Right atrium auricular region (tissue), 2 donors: ENCODE data around the gene COL1A1. TPM values are rescaled to one million over a fixed set of nuclear protein-coding genes. Genes with fewer than 3 reads are reported as not detected.

ENCODE experiments used
- DNase-seq: peaks from one replicate; pipeline ENCODE4 v3.0.0-alpha.2; 2019; ENCODE audit warnings: low spot score
- H3K27ac ChIP-seq, 2 donors: fragments of 200-600 bp; sonication (generic); 1 replicate in 1 of 2; 2 replicates in 1 of 2; pipeline ENCODE4 v1.5.1; 2016 to 2019
- H3K27me3 ChIP-seq, 2 donors: fragments of 200-600 bp; sonication (generic); one replicate each; pipeline versions ENCODE4 v1.5.1 to v1.6.0; 2017 to 2019
- H3K36me3 ChIP-seq: fragments of 200-600 bp; sonication (generic); one replicate; pipeline ENCODE4 v1.5.1; 2016
- H3K4me1 ChIP-seq, 2 donors: fragments of 200-600 bp; sonication (generic); one replicate each; pipeline versions ENCODE4 v1.5.1 to v1.6.0; 2017 to 2019
- H3K4me3 ChIP-seq, 2 donors: fragments of 200-600 bp; sonication (generic); 1 replicate in 1 of 2; 2 replicates in 1 of 2; pipeline ENCODE4 v1.5.1; 2017 to 2019; ENCODE audit warnings: mild to moderate bottlenecking in 1 of 2, moderate library complexity in 1 of 2
- H3K9me3 ChIP-seq, 2 donors: fragments of 200-600 bp; sonication (generic); one replicate each; pipeline ENCODE4 v1.5.1; 2019
- total RNA-seq, 2 donors: library from RNA; depleted of rRNA; stranded (reverse); fragments of >200 nt; gene quantifications; one replicate each; pipeline ENCODE4 v1.1.0, GENCODE V29; 2016
- TF ChIP-seq, protein P1 (sequence below), 2 donors: fragments of 200-600 bp; sonication (generic); IDR thresholded peaks; one replicate each; pipeline ENCODE4 v1.5.1; 2019; ENCODE audit warnings: antibody characterized with exemption in 2 of 2

COL1A1 gene
- total RNA-seq, 2 donors from 2014 or later, result 19.8 to 180 TPM

DNA sequence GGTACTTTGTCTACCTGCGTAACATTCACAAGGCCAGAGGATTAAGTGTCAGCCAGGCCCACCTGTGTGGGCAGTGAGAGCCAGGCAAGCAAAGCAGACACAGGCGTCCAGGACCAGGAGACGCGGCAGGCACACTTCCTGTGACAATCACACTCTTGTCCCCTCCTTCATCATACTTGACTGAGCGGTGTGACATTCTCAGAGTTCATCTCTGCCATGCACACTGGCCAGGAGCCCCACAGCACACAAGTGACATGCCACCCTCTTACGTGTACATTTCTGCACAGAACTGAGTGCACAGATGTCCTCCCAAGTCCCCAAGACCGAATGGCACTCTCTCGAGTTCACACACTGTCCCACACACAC is 59.7 kb downstream of the COL1A1 start:
- Histone ChIP-seq H3K27ac (no peak overlapping the region), H3K27me3 (no peaks in the 10 kb centered on the region), H3K9me3 (no peaks in the 10 kb centered on the region), H3K4me1 (peaks cover 0 to 57% of the 10 kb centered on the region in 2 donors), H3K36me3 (peaks cover 80% of the 10 kb centered on the region), H3K4me3 (no peak overlapping the region)
- TF ChIP-seq, protein P1, sequence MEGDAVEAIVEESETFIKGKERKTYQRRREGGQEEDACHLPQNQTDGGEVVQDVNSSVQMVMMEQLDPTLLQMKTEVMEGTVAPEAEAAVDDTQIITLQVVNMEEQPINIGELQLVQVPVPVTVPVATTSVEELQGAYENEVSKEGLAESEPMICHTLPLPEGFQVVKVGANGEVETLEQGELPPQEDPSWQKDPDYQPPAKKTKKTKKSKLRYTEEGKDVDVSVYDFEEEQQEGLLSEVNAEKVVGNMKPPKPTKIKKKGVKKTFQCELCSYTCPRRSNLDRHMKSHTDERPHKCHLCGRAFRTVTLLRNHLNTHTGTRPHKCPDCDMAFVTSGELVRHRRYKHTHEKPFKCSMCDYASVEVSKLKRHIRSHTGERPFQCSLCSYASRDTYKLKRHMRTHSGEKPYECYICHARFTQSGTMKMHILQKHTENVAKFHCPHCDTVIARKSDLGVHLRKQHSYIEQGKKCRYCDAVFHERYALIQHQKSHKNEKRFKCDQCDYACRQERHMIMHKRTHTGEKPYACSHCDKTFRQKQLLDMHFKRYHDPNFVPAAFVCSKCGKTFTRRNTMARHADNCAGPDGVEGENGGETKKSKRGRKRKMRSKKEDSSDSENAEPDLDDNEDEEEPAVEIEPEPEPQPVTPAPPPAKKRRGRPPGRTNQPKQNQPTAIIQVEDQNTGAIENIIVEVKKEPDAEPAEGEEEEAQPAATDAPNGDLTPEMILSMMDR (IDR thresholded peaks at IDR 0.05), result no peak
- no peak for DNase-seq

DNA sequence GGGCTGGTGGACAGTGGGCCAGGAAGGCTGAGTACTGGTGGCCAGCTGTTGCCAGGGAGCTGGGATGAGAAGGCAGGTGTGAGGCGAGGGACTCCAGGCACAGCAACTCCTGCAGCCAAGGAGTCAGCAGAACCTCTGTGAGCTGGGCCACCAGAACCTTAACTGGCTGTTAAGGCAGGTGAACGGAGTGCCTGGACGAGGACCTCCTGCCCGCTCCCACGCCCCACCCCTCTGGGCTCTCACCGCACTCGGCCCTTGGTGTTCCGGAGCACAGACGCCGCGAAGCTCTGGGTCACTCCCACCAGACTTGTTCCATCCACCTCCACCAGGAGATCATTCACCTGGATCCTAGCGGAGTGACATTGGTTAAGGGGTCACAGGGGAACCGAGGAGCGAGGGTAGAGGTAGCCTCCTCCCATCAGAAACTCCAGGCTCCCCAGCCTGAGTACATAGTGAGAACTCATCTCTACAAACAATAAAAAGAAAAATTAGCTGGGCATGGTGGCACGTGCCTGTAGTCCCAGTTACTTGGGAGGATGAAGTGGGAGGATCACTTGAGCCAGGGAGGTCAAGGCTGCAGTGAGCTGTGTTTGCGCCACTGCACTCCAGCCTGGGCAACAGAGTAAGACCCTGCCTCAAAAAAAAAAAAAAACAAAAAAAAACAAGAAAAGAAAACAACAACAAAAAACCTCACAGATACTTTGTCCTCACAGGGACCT is 60.2 kb downstream of the COL1A1 start:
- peaks cover 85% of the 10 kb centered on the region for H3K36me3 ChIP-seq
- no peak for DNase-seq
- peak overlapping the region; percentile 6 to 16 for H3K27ac ChIP-seq
- H3K4me3 ChIP-seq, result no peak overlapping the region
- H3K4me1 ChIP-seq, result peaks cover 0 to 52% of the 10 kb centered on the region in 2 donors
- no peaks in the 10 kb centered on the region for H3K27me3 ChIP-seq
- no peaks in the 10 kb centered on the region for H3K9me3 ChIP-seq
- TF ChIP-seq, protein P1 (IDR thresholded peaks at IDR 0.05), result no peak

DNA sequence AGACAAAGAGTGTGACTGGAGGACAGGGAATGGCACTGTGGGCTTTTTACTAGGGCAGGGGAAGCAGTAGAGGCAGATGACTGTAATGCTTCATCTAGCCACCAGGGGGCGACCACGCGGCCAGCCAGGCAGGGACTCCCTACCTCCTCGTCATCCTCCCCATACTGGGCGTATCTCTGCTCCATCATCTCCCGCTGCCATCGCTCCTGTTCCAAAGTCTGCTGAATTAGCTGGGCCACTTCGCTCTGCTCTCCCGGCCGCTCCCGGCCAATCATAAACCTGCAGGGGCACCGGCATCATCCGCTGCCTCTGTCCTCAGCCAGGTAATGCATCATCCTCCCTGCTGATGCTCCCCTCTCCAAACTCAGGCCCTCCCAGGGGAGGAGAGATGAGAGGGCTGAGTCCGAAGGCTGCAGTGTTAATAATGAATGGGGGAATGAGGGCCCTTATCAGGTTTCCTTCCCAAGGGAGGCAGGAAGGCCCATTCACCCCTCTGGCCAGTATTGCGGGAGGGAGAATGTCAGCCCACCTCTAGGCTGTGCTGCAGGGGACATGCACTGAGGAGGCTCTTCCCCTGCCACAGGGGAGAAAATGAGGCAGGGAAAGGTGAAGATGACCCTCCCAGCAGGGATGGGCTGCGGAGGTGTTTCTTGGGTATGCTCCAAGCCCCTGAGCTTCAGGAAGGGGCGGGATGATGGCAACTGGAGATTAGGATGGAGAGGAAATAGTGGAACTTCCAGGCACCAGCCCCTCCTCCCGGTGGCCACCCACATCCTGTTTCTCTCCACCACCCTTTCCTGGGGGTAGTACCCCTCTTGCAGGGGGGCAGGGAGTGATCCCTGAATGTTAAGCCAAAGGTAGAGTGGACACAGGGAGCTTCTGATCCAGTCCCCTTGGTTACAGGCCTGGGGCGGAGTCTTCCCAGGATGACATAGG is 61.2 kb downstream of the COL1A1 start:
- H3K4me3 ChIP-seq, result no peak overlapping the region

DNA sequence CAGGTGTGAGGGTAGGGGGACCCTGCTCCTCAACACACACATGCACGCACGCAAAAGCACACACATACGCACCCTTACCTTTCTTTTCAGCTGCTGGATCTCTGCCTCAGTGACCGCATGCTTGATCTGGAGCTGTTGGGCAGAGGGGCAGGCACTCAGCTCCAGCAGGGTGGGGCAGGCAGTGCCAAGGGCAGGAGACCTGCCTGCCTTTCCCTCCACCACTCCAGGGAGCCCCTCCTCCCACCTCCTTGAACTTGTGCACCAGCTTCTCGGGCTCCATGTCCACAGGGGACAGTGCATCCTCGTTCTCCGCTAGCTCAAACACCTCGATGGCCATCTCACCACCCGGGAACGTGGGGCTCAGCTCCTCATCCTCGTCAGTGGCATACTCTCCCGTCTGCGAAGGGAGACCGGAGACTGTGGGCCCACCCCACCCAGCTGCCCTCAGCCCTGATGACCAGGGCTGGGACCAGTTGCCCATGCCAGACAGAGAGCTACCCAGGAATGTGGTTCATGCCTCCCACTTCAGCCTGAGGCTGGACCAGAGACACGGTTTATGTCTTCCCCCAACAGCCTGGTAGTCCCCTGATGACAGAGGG is 62.1 kb downstream of the COL1A1 start:
- Histone ChIP-seq H3K4me3 (no peak overlapping the region), H3K36me3 (peaks cover 96% of the 10 kb centered on the region), H3K9me3 (no peaks in the 10 kb centered on the region), H3K27me3 (no peaks in the 10 kb centered on the region), H3K27ac (no peak overlapping the region), H3K4me1 (peaks cover 0 to 41% of the 10 kb centered on the region in 2 donors)
- no peak for DNase-seq
- TF ChIP-seq, protein P1 (IDR thresholded peaks at IDR 0.05), result no peak

More for the DNA sequence above, 61.2 kb downstream of the COL1A1 start:
- Histone ChIP-seq H3K9me3 (no peaks in the 10 kb centered on the region), H3K4me1 (peaks cover 0 to 42% of the 10 kb centered on the region in 2 donors), H3K36me3 (peaks cover 95% of the 10 kb centered on the region), H3K27ac (peak overlapping the region in 1 of 2 donors; percentile 26), H3K27me3 (no peaks in the 10 kb centered on the region)
- peak; percentile 81 for DNase-seq
- TF ChIP-seq, protein P1 (IDR thresholded peaks at IDR 0.05), result peak; percentile 92 to 96

DNA sequence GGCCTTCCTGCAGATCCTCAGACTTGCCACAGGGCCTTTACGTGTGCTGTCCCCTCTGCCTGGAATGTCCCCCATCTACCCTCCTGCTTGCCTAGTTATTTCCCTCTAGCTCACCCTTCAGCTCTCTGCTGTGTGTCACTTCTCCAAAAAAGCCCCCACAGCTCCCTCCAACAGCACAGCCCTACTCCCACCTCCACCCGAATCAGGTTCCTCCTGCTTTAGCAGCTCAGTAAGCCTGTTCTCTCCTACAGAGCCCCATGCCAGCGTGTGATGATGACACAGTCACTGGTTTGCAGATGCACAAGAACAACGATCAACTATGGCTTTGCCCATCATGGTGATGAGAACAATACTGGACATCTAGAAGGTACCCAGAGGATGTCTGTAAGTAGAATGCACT is 64.4 kb downstream of the COL1A1 start:
- Histone ChIP-seq H3K4me1 (peaks cover 0 to 51% of the 10 kb centered on the region in 2 donors), H3K36me3 (peaks cover 78% of the 10 kb centered on the region), H3K27me3 (no peaks in the 10 kb centered on the region), H3K27ac (no peak overlapping the region), H3K9me3 (no peaks in the 10 kb centered on the region), H3K4me3 (no peak overlapping the region)
- DNase-seq, result no peak
- TF ChIP-seq, protein P1 (IDR thresholded peaks at IDR 0.05), result no peak
